ENCODE measurements around the gene SLC25A22. TPM values are rescaled to one million over a fixed set of nuclear protein-coding genes. Genes with fewer than 3 reads are reported as not detected.

Gene SLC25A22
- total RNA-seq, 2 experiments from 2014 or later: 81.1 to 83.9 TPM

- ChIA-PET CTCF (no interaction called here), POLR2A (interaction anchor here (1.2 kb wide), 1 partner anchor 10 kb away, joined by 4 read pairs; the partner anchor contains the start of gene GATD1)
Observed at GRCh38 chr11:787084-787675, 10.9 kb downstream of the SLC25A22 start.

GRCh38 chr11:786235-787083 lies 11.6 kb downstream of the SLC25A22 start:
- POLR2A ChIA-PET: interaction anchor here (1.2 kb wide), 1 partner anchor 9 kb away, joined by 4 read pairs; the partner anchor contains the start of gene GATD1

DNA sequence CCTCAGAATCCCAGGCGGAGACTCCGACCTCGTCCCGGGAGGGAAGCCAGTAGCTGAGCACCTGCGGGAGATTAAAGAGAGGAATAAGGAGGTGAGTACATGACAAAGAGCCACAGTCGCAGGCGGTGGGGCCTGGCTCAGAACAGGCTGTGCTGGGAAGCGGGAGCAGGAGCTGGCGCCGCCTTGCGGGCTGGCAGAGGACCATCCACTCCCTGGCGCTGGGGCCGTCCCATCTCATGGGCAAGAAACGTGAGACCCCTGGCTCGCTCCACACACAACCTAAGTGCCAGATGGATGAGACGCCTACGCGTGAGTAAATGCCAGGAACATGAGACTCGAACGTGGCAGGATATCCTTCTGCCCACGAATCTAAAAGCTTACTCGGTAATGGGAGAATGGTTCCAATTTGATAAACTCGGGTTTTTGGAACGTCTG lies 14.5 kb downstream of the SLC25A22 start:
- ChIA-PET POLR2A (no interaction called here), CTCF (interaction anchor here (0.7 to 1.6 kb wide), 2 partner anchors 20 to 50 kb away, joined by 3 to 5 read pairs; no protein-coding TSS in a partner anchor)

More at GRCh38 chr11:786235-787083, 11.6 kb downstream of the SLC25A22 start:
- CTCF ChIA-PET: no interaction called here

- ChIA-PET CTCF (interaction anchor here (0.7 to 1.3 kb wide), 2 partner anchors 9 to 209 kb away, joined by 3 read pairs; no protein-coding TSS in a partner anchor), POLR2A (no interaction called here)
Observed at GRCh38 chr11:782264-783174, 15.6 kb downstream of the SLC25A22 start.

DNA sequence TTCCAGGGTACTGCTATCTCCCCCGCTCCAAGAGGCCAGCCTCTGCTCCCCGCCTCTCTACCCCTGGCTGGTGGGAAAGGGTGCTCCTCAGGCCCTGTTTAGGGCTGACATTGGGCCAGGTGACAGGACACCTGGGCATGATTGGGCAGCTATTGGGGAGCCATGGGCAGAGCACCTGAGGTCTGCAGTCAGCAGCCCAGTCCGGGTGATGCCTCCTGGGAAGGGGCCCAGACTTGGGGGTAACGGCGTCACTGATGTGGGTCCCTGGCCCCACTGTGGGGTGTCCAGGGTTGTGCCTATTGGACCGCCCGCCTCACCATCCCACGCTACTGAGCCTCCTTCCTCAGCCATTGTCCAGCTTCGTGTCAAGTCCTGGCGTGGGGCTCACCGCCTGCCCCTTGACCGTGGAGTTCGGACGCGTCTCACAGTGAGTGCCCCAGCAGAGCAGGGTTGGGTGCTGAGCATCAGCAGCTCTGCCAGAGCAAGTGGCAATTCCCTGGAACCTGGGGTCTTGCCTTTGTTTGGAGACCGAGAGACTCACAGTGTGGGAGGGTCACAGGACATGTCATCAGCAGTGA lies 18.0 kb downstream of the SLC25A22 start:
- ChIA-PET CTCF (no interaction called here), POLR2A (no interaction called here)

DNA sequence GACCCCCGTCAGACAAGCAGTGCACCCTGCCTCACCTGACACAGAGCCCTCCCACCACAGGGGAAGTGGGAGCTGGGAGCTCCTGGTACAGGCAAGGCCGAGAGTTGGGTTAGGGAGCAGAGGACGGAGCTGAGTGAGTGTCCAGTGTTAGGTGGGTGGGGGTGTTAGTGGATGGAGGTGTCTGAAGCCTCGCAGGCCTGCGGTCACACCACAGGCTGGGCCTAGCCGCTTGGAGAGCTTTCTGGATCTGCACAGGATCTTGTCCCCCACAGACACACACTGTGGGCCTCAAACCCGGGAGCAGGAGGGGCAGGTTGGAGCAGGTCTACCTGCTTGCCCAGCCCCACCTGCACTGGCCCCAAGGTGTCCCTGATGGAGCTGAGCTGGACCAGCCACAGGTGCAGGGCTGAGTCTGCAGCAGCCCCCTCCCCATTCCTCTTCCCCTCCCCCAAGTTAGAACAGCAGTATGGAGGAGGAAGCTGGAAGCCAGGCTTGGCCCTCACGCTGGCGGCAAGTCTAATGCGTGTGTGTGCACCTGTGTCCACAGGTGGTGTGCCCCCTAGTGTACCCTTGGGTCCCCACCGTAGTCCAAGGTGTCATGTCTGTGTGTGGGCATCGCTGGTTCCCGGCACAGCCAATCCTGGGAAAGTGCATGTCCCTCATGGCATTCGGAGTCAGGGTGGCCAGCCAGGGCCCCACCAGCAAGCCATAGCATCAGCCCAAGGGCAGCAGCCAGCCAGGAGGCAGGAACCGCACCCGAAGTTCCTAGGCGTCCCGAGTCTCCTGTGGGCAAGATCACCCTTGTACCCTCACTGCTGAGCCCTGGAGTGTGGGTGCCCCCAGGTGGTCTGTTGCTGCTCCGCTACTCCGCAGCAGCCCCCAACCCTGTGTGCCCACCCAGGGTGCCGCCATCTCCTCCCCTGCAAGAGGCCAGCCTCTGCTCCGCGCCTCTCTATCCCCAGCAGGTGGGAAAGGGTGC lies 18.8 kb downstream of the SLC25A22 start:
- ChIA-PET POLR2A (no interaction called here), CTCF (interaction anchor here (1.5 kb wide), 2 partner anchors 10 to 53 kb away, joined by 3 read pairs; no protein-coding TSS in a partner anchor)

DNA sequence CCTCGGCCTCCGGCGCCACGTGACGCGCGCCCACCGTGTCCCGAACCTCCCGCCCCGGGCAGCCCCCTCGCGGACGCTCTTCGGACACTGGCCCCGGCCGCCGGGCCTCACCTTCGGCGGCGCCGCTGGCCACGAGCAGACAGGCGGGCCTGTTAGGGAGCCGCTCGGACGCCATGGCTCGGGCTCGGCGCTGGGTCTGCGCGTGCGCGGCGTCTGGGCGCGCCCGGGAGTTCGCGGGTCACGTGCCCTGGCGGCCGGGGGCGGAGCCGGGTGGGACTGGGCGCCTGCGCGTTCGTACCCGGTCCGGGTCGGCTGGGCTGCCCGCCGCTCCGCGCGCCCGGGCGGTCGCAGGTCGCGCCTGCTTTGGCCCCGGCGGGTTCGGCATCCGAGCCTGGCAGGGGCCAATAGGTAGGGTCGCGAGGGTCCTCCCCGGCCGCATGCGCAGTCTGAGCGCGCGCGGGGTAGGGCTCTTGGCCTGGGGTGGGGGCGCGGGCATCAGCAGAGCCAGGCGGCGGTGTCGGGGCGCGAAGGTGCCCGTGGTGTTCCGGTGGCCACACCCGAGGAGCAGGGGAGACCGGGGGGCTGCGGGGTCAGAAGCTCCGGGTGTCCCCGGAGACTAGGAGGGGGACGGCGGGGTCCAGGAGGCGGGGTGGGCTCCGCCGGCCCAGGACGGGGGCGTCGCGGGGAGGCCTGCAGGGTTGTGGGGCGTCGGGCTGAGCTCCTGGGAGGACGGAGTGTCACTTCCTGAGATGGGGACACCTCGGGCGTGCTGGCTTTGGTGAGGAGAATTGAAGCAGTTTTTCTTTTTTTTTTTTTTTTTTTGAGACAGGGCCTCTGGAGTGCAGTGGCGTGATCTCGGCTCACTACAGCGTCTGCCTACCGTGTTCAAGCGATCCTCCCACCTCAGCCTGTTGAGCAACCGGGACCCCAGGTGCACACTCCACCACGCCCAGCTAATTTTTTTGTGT lies 20.5 kb downstream of the SLC25A22 start, which contains the start of gene GATD1:
Gene GATD1, minus strand, starts transcription at position 200 of the 968 bp plus-strand sequence. Its CDS starts 25 bp downstream, at position 175.
- ChIA-PET POLR2A (interaction anchor here (0.7 to 1.5 kb wide), 10 partner anchors 9 to 1143 kb away, joined by 3 to 6 read pairs (median 4); partner anchors contain the start of genes CEND1 and RPLP2), CTCF (interaction anchor here (0.7 to 2.4 kb wide), 5 partner anchors 11 to 210 kb away, joined by 3 to 10 read pairs (median 3); partner anchors contain the start of genes SLC25A22 and TALDO1)

GRCh38 chr11:776561-777287 lies 21.4 kb downstream of the SLC25A22 start:
- POLR2A ChIA-PET: interaction anchor here (0.8 to 1.5 kb wide), 6 partner anchors 11 to 160 kb away, joined by 3 to 6 read pairs (median 4); partner anchors contain the start of genes CEND1 and RPLP2
- CTCF ChIA-PET: interaction anchor here (1.4 to 2.4 kb wide), 3 partner anchors 19 to 29 kb away, joined by 4 to 10 read pairs (median 7); partner anchors contain the start of genes SLC25A22 and TALDO1

GRCh38 chr11:776263-776560 lies 21.9 kb downstream of the SLC25A22 start:
- ChIA-PET CTCF (interaction anchor here (1.2 to 2.4 kb wide), 3 partner anchors 18 to 51 kb away, joined by 3 to 10 read pairs (median 4); partner anchors contain the start of gene SLC25A22), POLR2A (interaction anchor here (0.8 to 1.4 kb wide), 2 partner anchors 50 to 160 kb away, joined by 3 to 5 read pairs; no protein-coding TSS in a partner anchor)

- ChIA-PET CTCF (interaction anchor here (0.6 to 1.4 kb wide), 8 partner anchors 9 to 64 kb away, joined by 3 to 4 read pairs (median 3); no protein-coding TSS in a partner anchor), POLR2A (interaction anchor here (1.0 kb wide), 1 partner anchor 15 kb away, joined by 3 read pairs; the partner anchor contains the start of gene CEND1)
Observed at GRCh38 chr11:774873-775592, 23.0 kb downstream of the SLC25A22 start.

DNA sequence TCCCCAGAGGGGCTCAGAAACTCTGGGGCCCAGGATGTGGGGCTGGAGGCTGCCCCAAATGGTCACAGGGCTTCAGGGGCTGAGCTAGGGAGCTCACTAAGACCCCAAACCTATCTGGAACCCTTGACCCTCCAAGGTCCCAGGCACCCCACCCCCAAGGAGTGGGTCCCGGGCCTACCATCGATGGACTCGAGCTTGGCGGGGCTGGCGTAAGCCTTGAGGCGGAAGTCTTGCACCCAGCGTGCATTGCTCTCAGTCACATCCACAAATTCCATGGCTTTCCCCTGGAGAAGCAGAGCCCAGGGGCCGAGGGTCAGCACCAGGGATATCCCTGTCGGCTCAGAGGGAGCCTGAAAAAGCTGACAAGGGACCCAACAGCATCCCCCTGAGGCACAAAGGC lies 24.3 kb downstream of the SLC25A22 start:
- POLR2A ChIA-PET: no interaction called here
- CTCF ChIA-PET: no interaction called here

GRCh38 chr11:773425-773824 lies 24.7 kb downstream of the SLC25A22 start:
- ChIA-PET POLR2A (no interaction called here), CTCF (no interaction called here)

DNA sequence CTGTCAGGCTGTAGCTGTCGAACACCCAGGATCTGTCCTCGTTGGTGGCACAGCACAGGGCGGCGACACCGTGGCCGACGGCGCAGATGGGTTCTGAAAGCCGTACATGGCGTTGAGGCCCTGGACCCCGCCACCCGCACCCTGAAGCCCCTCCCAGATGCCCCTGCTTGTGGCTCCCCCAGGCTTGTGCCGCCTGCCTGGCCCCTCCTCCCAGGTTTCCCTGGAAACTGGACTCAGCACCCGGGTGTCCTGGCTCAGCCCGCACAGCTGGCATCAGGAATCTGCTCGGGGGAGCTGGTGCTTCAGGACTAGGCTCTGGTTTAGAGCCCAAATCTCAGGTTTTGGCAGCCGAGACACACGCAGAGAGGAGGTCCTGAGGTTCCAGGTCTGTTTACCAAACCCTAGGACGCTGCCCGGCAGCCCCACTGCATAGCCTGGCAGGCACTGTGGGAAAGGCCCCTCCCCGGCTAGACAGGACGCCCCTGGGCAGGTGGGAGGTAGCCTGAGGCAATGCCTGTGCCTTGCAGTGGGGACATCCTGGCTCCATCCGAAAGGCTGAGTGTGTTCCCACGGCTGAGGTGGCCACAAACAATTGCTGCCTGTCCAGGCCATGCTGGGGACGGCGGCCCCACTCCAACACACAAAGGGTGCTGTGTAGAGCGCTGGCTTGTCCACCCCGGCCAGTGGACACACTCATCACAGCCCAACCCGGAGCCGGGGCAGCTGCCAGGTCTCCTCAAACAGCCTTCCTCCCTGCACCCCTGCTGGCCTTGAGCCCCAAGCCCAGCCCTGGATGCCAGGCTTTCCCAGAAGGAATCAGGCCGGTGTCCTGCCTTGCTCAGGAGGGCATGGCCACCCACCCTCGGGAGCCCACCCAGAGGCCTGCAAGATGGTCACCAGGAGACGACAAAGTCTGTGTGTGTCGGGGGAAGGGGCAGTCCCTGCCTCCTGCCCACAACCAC lies 25.4 kb downstream of the SLC25A22 start:
- CTCF ChIA-PET: no interaction called here
- POLR2A ChIA-PET: no interaction called here

DNA sequence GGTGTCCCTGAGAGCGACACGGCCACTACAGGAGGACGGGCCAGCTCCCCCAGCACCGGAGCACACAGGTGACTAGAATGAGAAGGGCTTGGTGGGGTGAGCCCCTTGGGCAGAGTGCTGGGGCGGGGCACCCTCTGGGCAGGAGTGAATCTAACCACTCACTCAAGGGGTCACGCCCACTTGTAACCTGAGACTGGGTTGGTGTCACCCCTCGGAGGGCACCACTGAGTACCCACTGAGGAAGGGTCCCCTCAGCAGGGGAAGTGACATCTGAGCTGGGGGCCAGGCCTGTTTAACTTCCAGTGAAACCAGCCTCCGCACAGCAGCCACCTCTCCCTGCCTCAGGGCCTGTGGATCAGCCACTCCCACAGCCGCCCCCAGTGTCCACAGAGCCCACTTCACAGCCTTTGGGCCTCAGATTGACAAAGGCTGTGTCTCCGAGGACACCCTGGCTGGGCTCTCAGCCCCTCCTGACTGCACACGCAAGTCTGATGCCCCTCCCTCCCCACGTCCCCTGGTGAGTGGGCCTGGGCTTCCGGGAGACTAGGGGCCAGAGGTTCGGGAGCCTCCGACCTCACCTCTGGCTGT lies 26.4 kb downstream of the SLC25A22 start:
- CTCF ChIA-PET: no interaction called here
- POLR2A ChIA-PET: no interaction called here

Data from activated CD8-positive, alpha-beta memory T cell treated with anti-CD3 and anti-CD28 coated beads for 36 hours (primary cell).